Mesothelial cell of epicardium (in vitro differentiated cells): ENCODE results near the gene LSM12. TPM values are rescaled to one million over a fixed set of nuclear protein-coding genes. Genes with fewer than 3 reads are reported as not detected.
A peak's percentile ranks its signal among the peaks of the same experiment; 100 is the strongest.
"Not testable (repeated sequence)": the region's sequence is repeated elsewhere in the genome, so short reads cannot be mapped to it uniquely, and the experiment has no call there.

Experiments
- DNase-seq, 2 experiments: peaks; one replicate each; pipeline ENCODE4 v3.0.0; 2021; ENCODE audit warnings: low spot score in 2 of 2; ENCODE audit not compliant: unreplicated experiment in 2 of 2
- H3K27ac Mint-ChIP-seq: 2 replicates; pipeline ENCODE4 v1.8.0; 2021; ENCODE audit warnings: mixed read lengths
- H3K27me3 Mint-ChIP-seq: 2 replicates; pipeline ENCODE4 v1.8.0; 2021; ENCODE audit warnings: low read depth, mixed read lengths
- H3K36me3 Mint-ChIP-seq: 2 replicates; pipeline ENCODE4 v1.8.0; 2021; ENCODE audit warnings: mixed read lengths
- H3K4me1 Mint-ChIP-seq: 2 replicates; pipeline ENCODE4 v1.8.0; 2021; ENCODE audit warnings: mixed read lengths
- H3K4me3 Mint-ChIP-seq: 2 replicates; pipeline ENCODE4 v1.8.0; 2021; ENCODE audit warnings: mild to moderate bottlenecking, moderate library complexity, mixed read lengths
- H3K9me3 Mint-ChIP-seq: 2 replicates; pipeline ENCODE4 v1.8.0; 2021; ENCODE audit warnings: mixed read lengths
- CTCF ChIP-seq: fragments of 200-600 bp; sonication (generic); IDR thresholded peaks from one replicate; pipeline ENCODE4 v1.5.0; 2021; ENCODE audit warnings: antibody characterized with exemption; ENCODE audit not compliant: unreplicated experiment
- total RNA-seq: library from RNA; stranded (reverse); gene quantifications from 3 replicates; pipeline ENCODE4 v1.2.1, GENCODE V29; 2021

The LSM12 gene
- total RNA-seq, 1 donor from 2014 or later = 58.0 TPM

GRCh38 chr17:43999024-43999423, 67.4 kb downstream of the LSM12 start:
- Mint-ChIP-seq H3K4me1 (peaks cover under 1% of the 10 kb centered on the region), H3K27ac (no peak overlapping the region), H3K27me3 (peaks cover 73% of the 10 kb centered on the region), H3K9me3 (no peaks in the 10 kb centered on the region), H3K36me3 (no peaks in the 10 kb centered on the region), H3K4me3 (no peak overlapping the region)
- TF ChIP-seq CTCF = no peak
- DNase-seq = no peak

GRCh38 chr17:43998552-43998951, 67.9 kb downstream of the LSM12 start:
- no peaks in the 10 kb centered on the region for H3K4me1 Mint-ChIP-seq
- no peaks in the 10 kb centered on the region for H3K36me3 Mint-ChIP-seq
- no peak for TF ChIP-seq CTCF
- H3K9me3 Mint-ChIP-seq = no peaks in the 10 kb centered on the region
- H3K27ac Mint-ChIP-seq = no peak overlapping the region
- no peak overlapping the region for H3K4me3 Mint-ChIP-seq
- H3K27me3 Mint-ChIP-seq = peaks cover 68% of the 10 kb centered on the region
- DNase-seq = no peak

- H3K36me3 Mint-ChIP-seq, H3K4me3 Mint-ChIP-seq, H3K9me3 Mint-ChIP-seq, H3K27ac Mint-ChIP-seq, DNase-seq, H3K4me1 Mint-ChIP-seq: not testable (repeated sequence)
- peaks cover 57% of the 10 kb centered on the region for H3K27me3 Mint-ChIP-seq
These were observed 69.3 kb downstream of the LSM12 start for GRCh38 chr17:43997180-43997579.

GRCh38 chr17:43995150-43995471, 71.4 kb downstream of the LSM12 start:
- no peak overlapping the region for H3K27ac Mint-ChIP-seq
- H3K4me3 Mint-ChIP-seq = peak overlapping the region; percentile 38

GRCh38 chr17:43994272-43995149, 72.0 kb downstream of the LSM12 start:
- Mint-ChIP-seq H3K36me3 (no peaks in the 10 kb centered on the region), H3K9me3 (no peaks in the 10 kb centered on the region), H3K27ac (no peak overlapping the region), H3K4me1 (no peaks in the 10 kb centered on the region), H3K27me3 (peaks cover 35% of the 10 kb centered on the region), H3K4me3 (peak overlapping the region; percentile 38)
- DNase-seq = peak; percentile 53 to 84
- TF ChIP-seq CTCF = peak; percentile 93

More at GRCh38 chr17:43995150-43995471, 71.4 kb downstream of the LSM12 start:
- no peak for DNase-seq
- peak; percentile 15 for TF ChIP-seq CTCF
- H3K4me1 Mint-ChIP-seq = no peaks in the 10 kb centered on the region
- H3K36me3 Mint-ChIP-seq = no peaks in the 10 kb centered on the region
- H3K27me3 Mint-ChIP-seq = peaks cover 41% of the 10 kb centered on the region
- no peaks in the 10 kb centered on the region for H3K9me3 Mint-ChIP-seq

GRCh38 chr17:43992641-43993040, 73.8 kb downstream of the LSM12 start:
- Mint-ChIP-seq H3K27ac (no peak overlapping the region), H3K9me3 (no peaks in the 10 kb centered on the region), H3K4me1 (no peaks in the 10 kb centered on the region), H3K4me3 (no peak overlapping the region), H3K27me3 (peaks cover 40% of the 10 kb centered on the region), H3K36me3 (no peaks in the 10 kb centered on the region)
- no peak for DNase-seq
- TF ChIP-seq CTCF = no peak
